ES-I3 (cell line): ENCODE results near the gene MTUS2.

ENCODE experiments used
- H3K36me3 ChIP-seq: 2 replicates; pipeline ENCODE4 v1.6.1; 2013; ENCODE audit warnings: mild to moderate bottlenecking, low read length, control low read depth, moderate library complexity; ENCODE audit not compliant: insufficient read depth
- H3K4me1 ChIP-seq: 2 replicates; pipeline ENCODE4 v1.6.1; 2013; ENCODE audit warnings: mild to moderate bottlenecking, control low read depth, low read length; ENCODE audit not compliant: insufficient read depth
- H3K9ac ChIP-seq: 2 replicates; pipeline ENCODE4 v1.6.1; 2013; ENCODE audit warnings: low read depth, mild to moderate bottlenecking, low read length, moderate library complexity
- H3K9me3 ChIP-seq: 2 replicates; pipeline ENCODE4 v1.6.1; 2013; ENCODE audit warnings: mild to moderate bottlenecking, low read length, moderate library complexity; ENCODE audit not compliant: control insufficient read depth, insufficient read depth

The MTUS2 gene

DNA sequence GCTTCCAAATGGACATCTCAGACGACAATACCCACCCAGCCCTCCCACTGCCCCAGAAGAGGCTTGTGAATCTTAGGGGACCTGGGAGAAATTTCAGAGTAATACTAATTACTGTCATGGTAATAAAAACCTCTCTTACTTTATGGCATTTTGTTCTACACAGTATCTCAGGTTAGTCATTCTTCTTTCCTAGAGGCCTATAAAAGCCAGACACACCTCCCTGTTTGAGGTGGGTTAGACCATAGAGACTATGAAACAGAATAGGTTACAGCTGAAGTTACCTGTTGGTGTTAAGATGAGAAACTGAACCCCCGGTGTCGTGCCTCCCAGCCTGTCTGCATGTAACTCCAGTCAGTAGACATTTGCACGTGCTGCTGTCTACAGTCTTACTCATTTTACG, 661.5 kb downstream of the MTUS2 start:
- H3K4me1 ChIP-seq = peaks cover 5% of the 10 kb centered on the region; the same call in 1 of the 2 replicates
- H3K36me3 ChIP-seq = no peaks in the 10 kb centered on the region
- no peaks in the 10 kb centered on the region for H3K9me3 ChIP-seq
- H3K9ac ChIP-seq = no peak overlapping the region

DNA sequence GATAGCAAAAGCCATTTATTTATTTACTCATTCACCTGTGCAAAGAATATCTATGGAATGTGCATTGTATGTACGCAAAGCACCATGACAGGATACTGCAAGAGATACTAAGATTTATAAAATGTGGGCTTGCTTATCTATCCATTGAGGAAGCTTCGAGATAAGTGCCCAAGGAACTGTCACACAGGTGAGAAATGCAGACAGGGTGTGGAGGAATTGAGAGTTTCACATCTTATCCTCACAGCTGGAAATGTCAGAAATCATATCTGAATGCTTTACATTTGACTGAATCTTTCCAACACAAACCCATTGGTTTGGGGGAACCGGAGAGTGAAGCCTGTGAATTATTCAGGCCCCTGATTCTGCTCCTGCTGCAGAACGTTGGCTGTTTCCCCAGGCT, 662.4 kb downstream of the MTUS2 start:
- Histone ChIP-seq H3K9me3 (no peaks in the 10 kb centered on the region), H3K4me1 (peaks cover 5% of the 10 kb centered on the region; the same call in 1 of the 2 replicates), H3K36me3 (no peaks in the 10 kb centered on the region), H3K9ac (no peak overlapping the region)

- Histone ChIP-seq H3K36me3 (no peaks in the 10 kb centered on the region), H3K4me1 (peaks cover 5% of the 10 kb centered on the region), H3K9ac (no peak overlapping the region), H3K9me3 (no peaks in the 10 kb centered on the region)
Measured at GRCh38 chr13:29483211-29483610, 663.1 kb downstream of the MTUS2 start.

DNA sequence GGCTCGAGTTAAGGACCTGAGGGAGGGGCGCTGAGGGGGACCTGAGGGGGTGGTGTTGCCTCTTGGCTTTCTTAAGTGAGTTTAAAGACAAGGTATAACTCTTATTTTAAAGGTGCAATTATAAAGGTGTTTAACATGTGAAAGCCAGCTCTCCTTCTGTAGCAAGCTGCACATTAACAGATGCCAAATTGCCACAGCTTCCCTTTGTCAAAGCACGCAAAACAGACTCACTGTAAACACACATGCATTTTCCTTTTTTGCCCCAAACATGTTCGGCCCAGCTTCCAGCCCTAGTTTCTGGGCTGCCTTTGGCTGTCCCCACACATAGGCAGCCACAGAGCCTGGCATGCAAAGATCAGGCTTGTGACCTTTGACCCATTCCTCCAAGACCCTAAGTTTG, 663.5 kb downstream of the MTUS2 start:
- Histone ChIP-seq H3K9me3 (no peaks in the 10 kb centered on the region), H3K9ac (no peak overlapping the region), H3K4me1 (peaks cover 5% of the 10 kb centered on the region), H3K36me3 (no peaks in the 10 kb centered on the region)

GRCh38 chr13:29484236-29484635, 664.1 kb downstream of the MTUS2 start:
- no peak overlapping the region for H3K9ac ChIP-seq
- H3K36me3 ChIP-seq = no peaks in the 10 kb centered on the region
- peaks cover 5% of the 10 kb centered on the region for H3K4me1 ChIP-seq
- no peaks in the 10 kb centered on the region for H3K9me3 ChIP-seq

- no peak overlapping the region for H3K9ac ChIP-seq
- peaks cover 5% of the 10 kb centered on the region for H3K4me1 ChIP-seq
- H3K36me3 ChIP-seq = no peaks in the 10 kb centered on the region
- H3K9me3 ChIP-seq = no peaks in the 10 kb centered on the region
Measured at GRCh38 chr13:29484796-29485195, 664.7 kb downstream of the MTUS2 start.

DNA sequence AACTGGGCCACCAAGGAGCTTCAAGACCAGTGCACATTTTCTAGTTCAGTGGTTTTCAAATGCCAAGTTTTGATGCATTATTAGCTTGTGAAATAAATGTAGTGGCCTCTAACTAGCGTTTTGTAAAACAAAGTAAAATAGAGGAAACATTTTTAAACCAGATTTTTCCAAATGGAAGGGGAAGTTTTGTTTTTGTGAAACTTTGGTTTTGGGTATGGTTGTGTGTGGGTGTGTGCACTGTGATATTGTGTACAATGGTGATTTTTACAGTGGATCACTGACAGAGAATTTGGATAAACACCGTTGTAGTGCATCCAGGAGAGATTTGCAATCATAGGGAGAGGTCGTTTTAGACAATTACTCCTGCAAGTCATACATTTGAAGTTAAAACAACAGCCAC, 666.4 kb downstream of the MTUS2 start:
- H3K9me3 ChIP-seq = no peaks in the 10 kb centered on the region
- H3K4me1 ChIP-seq = peaks cover 5% of the 10 kb centered on the region
- H3K9ac ChIP-seq = no peak overlapping the region
- H3K36me3 ChIP-seq = no peaks in the 10 kb centered on the region

GRCh38 chr13:29487466-29488454, 667.6 kb downstream of the MTUS2 start:
- H3K4me1 ChIP-seq = peaks cover 5% of the 10 kb centered on the region
- no peaks in the 10 kb centered on the region for H3K9me3 ChIP-seq
- no peak overlapping the region for H3K9ac ChIP-seq
- no peaks in the 10 kb centered on the region for H3K36me3 ChIP-seq

DNA sequence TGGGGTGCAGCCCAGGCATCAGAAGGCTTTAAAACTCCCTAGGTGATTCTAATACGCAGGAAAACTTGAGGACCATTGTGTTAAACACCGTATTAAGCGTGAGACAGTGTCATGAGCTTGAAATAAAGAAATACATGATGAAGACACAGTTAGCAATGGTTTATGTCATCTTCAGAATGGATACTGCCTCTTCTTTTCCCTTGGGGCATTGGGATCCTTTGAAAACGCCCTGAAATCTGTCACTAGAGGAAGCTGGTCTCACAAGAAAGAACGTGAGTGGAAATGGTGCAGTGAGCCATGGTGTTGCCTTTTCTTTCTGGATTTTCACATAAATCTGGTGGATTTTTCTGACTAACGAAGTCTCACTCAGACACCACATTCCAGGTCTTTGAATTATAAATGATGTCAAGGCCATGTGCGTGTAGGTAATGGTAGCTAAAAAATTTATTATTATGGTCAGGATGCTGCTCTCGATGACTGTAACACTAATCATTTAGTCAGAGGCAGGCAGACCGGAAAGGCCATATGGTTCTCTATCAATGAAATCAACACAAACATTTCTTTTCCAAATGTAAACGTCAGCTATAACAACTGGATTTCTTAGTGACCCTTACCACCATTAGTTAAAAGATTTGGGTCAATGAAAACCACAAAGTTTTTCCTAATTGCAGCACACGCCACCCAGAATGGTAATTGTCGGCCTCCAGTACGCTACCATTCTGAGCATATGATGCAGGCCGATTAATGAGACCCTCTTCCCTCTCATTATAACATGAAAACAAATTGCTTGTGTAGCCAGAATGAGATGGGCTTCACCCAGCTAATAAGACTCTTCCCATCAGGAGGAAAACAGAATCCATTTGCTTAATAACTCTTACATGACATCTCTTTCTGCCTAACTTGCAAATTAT, 669.8 kb downstream of the MTUS2 start:
- Histone ChIP-seq H3K36me3 (no peaks in the 10 kb centered on the region), H3K4me1 (no peaks in the 10 kb centered on the region; the same call in 1 of the 2 replicates), H3K9me3 (no peaks in the 10 kb centered on the region), H3K9ac (no peak overlapping the region)

DNA sequence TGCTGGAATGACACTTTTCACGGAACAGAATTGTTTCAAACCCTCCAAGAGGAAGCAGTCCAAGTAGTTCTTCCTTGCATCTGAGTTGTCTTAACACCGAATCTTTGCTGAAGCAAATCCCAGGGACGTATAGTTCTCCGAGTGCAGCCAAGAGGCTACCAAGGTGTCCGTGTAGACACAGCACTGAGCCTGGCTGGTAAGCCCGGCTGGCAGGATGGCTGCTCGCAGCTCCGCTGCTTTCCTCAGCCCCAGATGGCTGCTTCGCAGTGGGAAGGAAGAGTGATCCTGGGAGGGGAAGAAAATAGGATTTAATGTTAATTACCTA, 670.4 kb downstream of the MTUS2 start:
- Histone ChIP-seq H3K4me1 (no peaks in the 10 kb centered on the region; the same call in 1 of the 2 replicates), H3K9ac (no peak overlapping the region), H3K36me3 (no peaks in the 10 kb centered on the region), H3K9me3 (no peaks in the 10 kb centered on the region)

DNA sequence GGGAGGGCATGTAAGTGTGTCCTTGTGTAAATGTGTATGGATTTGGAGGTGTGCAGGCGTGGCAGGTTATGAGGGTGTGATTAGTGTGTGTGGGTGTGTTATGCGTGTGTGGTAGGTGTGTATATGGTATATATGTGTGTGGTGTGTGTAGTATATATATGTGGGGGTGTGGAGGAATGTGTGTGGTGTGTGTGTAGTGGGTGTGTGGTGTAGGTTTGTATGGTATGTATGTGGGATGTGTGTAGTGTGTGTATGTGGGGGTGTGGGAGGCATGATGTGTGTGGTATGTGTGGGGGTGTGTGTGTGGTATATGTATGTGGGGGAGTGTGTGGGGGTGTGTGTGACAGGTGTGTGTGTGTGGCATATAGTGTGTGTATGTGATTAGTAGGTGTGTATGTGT, 671.1 kb downstream of the MTUS2 start:
- Histone ChIP-seq H3K4me1 (no peaks in the 10 kb centered on the region; the same call in 1 of the 2 replicates), H3K9ac (no peak overlapping the region), H3K36me3 (no peaks in the 10 kb centered on the region), H3K9me3 (no peaks in the 10 kb centered on the region)

DNA sequence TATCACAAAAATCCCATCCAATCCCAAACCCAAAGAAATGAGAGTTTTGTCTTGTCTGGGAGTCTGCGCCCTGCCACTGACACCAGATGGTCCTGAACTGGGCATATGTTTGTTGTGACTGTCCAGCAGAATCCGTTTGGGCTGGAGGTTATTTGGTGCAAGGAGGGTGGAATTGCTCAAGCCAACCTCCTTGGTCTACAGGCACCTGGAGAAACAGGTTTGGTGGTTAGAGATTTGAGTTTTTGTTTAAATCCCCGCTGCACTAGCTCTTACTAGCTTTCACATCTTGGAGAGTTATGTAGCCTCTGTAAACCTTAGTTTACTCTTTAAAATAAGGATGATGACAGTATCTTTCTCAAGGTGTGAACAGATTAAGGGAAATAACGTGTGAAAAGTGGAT, 673.7 kb downstream of the MTUS2 start:
- Histone ChIP-seq H3K9me3 (no peaks in the 10 kb centered on the region), H3K4me1 (peaks cover 3% of the 10 kb centered on the region; the same call in 1 of the 2 replicates), H3K9ac (no peak overlapping the region), H3K36me3 (no peaks in the 10 kb centered on the region)

DNA sequence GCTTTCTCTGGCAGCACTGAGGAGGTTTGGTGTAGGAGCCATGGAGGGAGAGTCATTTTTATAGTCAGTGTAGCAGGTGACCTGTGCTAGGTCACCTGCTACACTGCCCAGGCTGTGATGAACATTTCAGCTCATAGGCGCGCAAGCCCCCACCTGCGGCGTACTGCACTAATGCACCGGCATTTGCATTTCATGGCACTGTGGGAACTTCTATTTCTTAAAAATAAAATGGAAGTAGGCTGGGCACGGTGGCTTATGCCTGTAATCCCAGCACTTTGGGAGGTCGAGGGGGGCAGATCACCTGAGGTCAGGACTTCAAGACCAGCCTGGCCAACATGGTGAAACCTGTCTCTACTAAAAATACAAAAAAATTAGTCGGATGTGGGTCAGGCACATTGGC, 674.4 kb downstream of the MTUS2 start:
- H3K9ac ChIP-seq = no peak overlapping the region
- no peaks in the 10 kb centered on the region for H3K36me3 ChIP-seq
- H3K9me3 ChIP-seq = no peaks in the 10 kb centered on the region
- H3K4me1 ChIP-seq = peaks cover 3% of the 10 kb centered on the region; the same call in 1 of the 2 replicates

DNA sequence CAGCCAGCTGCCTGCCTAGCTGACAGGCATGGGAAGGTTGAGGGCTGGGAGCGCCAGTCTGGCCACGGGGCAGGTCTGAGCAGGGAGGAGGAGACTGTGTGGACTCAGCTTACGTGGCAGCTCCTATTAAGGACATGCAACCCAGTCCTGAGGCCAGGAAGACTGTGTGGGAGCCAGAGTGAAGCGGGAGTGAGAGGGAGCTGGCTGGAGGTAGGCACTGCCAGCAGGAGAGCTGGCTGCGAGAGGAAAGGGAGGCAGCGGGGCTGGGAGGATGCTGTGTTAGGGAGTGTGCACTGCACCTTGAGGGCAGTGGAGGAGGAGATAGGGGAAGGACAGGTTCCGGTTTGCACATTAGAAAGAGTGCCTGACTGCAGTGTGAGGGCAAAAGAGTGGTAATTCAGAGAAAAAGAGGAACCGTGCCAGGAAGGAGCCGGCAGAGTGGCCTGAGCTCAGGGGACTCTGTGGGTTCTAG, 676.1 kb downstream of the MTUS2 start:
- Histone ChIP-seq H3K36me3 (no peaks in the 10 kb centered on the region), H3K9me3 (no peaks in the 10 kb centered on the region), H3K9ac (no peak overlapping the region), H3K4me1 (peaks cover 3% of the 10 kb centered on the region; the same call in 1 of the 2 replicates)
